A673 (cell line): Measurements from ENCODE around the gene NELL1.

Source experiments
- EZH2 ChIP-seq: fragments of 200-600 bp; sonication (generic); IDR thresholded peaks from 2 replicates; pipeline ENCODE4 v1.6.1; 2017; ENCODE audit warnings: borderline replicate concordance, low read depth, mild to moderate bottlenecking, mixed read lengths, antibody characterized with exemption, low read length; ENCODE audit not compliant: poor library complexity, severe bottlenecking
- TF ChIP-seq, protein P1 (sequence below): fragments of 300-800, 200-600 bp; sonication (generic); conservative IDR thresholded peaks from 2 replicates; pipeline ENCODE4 v1.5.1; 2017; ENCODE audit warnings: low read depth, mild to moderate bottlenecking, antibody characterized with exemption, low read length, moderate library complexity, mixed read lengths

DNA sequence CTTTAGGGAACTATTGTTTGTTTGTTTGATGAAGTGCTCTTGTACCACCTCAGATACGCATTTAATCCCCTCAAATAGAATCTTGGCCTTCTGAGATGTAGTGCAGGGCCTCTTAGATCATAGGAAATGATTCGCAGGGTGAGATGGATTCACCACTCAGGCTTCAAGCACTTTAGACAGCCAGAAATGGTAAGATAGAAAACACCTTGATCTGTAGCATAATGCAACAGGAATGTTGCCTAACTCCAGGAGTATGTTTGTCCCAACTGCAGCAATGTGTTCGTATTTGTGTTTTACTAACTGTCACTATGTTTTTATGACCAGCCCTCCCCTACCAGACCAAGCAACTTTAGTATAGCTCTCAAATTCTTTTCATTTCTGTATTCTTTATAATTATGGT, 761.2 kb downstream of the NELL1 start:
- TF ChIP-seq, protein P1, sequence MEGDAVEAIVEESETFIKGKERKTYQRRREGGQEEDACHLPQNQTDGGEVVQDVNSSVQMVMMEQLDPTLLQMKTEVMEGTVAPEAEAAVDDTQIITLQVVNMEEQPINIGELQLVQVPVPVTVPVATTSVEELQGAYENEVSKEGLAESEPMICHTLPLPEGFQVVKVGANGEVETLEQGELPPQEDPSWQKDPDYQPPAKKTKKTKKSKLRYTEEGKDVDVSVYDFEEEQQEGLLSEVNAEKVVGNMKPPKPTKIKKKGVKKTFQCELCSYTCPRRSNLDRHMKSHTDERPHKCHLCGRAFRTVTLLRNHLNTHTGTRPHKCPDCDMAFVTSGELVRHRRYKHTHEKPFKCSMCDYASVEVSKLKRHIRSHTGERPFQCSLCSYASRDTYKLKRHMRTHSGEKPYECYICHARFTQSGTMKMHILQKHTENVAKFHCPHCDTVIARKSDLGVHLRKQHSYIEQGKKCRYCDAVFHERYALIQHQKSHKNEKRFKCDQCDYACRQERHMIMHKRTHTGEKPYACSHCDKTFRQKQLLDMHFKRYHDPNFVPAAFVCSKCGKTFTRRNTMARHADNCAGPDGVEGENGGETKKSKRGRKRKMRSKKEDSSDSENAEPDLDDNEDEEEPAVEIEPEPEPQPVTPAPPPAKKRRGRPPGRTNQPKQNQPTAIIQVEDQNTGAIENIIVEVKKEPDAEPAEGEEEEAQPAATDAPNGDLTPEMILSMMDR: no peak
- TF ChIP-seq EZH2: no peak
